Liver (tissue), 9 donors: ENCODE data around the gene TRIO. TPM values are rescaled to one million over a fixed set of nuclear protein-coding genes. Genes with fewer than 3 reads are reported as not detected.

Experiments
- DNase-seq: peaks from one replicate; pipeline ENCODE4 v3.0.0-alpha.2; 2017; ENCODE audit warnings: low spot score
- H3K27ac ChIP-seq, 2 donors: one replicate each; pipeline ENCODE4 v1.7.0; 2013; ENCODE audit warnings: inconsistent platforms in 2 of 2, low read length in 2 of 2, control low read depth in 1 of 2, low read depth in 1 of 2, mild to moderate bottlenecking in 1 of 2
- H3K27me3 ChIP-seq, 4 donors: one replicate each; pipeline versions ENCODE4 v1.6.1 to v1.7.0; 2013; ENCODE audit warnings: low read length in 3 of 4, inconsistent platforms in 1 of 4, mild to moderate bottlenecking in 1 of 4, moderate library complexity in 1 of 4; ENCODE audit not compliant: control insufficient read depth in 4 of 4, insufficient read depth in 4 of 4
- H3K36me3 ChIP-seq, 4 donors: one replicate each; pipeline versions ENCODE4 v1.6.1 to v1.7.0; 2013; ENCODE audit warnings: low read length in 3 of 4, mild to moderate bottlenecking in 3 of 4, low read depth in 1 of 4, moderate library complexity in 1 of 4; ENCODE audit not compliant: control insufficient read depth in 4 of 4, insufficient read depth in 3 of 4
- H3K4me1 ChIP-seq, 4 donors: one replicate each; pipeline versions ENCODE4 v1.6.1 to v1.7.0; 2013; ENCODE audit warnings: low read length in 3 of 4, mild to moderate bottlenecking in 3 of 4, moderate library complexity in 1 of 4; ENCODE audit not compliant: control insufficient read depth in 4 of 4, insufficient read depth in 4 of 4
- H3K4me3 ChIP-seq, 3 donors: one replicate each; pipeline versions ENCODE4 v1.6.1 to v1.7.0; 2013; ENCODE audit warnings: low read length in 3 of 3, control low read depth in 1 of 3, low read depth in 1 of 3, mild to moderate bottlenecking in 1 of 3
- H3K9ac ChIP-seq, 2 donors: one replicate each; pipeline ENCODE4 v1.7.0; 2013; ENCODE audit warnings: low read length in 2 of 2, mild to moderate bottlenecking in 2 of 2, moderate library complexity in 2 of 2, control low read depth in 1 of 2, low read depth in 1 of 2
- H3K9me3 ChIP-seq, 4 donors: one replicate each; pipeline versions ENCODE4 v1.6.1 to v1.7.0; 2013; ENCODE audit warnings: low read length in 3 of 4; ENCODE audit not compliant: control insufficient read depth in 4 of 4
- ATF3 ChIP-seq: IDR thresholded peaks from 2 replicates; pipeline ENCODE4 v1.6.1; 2016; ENCODE audit warnings: antibody characterized with exemption
- EGR1 ChIP-seq, 2 donors: IDR thresholded peaks; 2 replicates each; pipeline ENCODE4 v1.6.1; 2016 to 2018; ENCODE audit warnings: antibody characterized with exemption in 2 of 2, low read depth in 2 of 2
- FOXA1 ChIP-seq: IDR thresholded peaks from 2 replicates; pipeline ENCODE4 v1.6.1; 2016; ENCODE audit warnings: antibody characterized with exemption
- FOXA2 ChIP-seq: IDR thresholded peaks from 2 replicates; pipeline ENCODE4 v1.6.1; 2016; ENCODE audit warnings: antibody characterized with exemption
- GABPA ChIP-seq, 2 donors: IDR thresholded peaks in 1 of 2; conservative IDR thresholded peaks in 1 of 2; 2 replicates each; pipeline ENCODE4 v1.6.1; 2016; ENCODE audit warnings: antibody characterized with exemption in 2 of 2, mild to moderate bottlenecking in 1 of 2, moderate library complexity in 1 of 2
- HNF4A ChIP-seq, 2 donors: conservative IDR thresholded peaks; 2 replicates each; pipeline ENCODE4 v1.6.1; 2016; ENCODE audit warnings: antibody characterized with exemption in 2 of 2, mild to moderate bottlenecking in 2 of 2
- JUND ChIP-seq, 2 donors: IDR thresholded peaks; 2 replicates each; pipeline ENCODE4 v1.6.1; 2016; ENCODE audit warnings: antibody characterized with exemption in 2 of 2
- RXRA ChIP-seq, 2 donors: IDR thresholded peaks; 2 replicates each; pipeline ENCODE4 v1.6.1; 2017 to 2018; ENCODE audit warnings: antibody characterized with exemption in 2 of 2, mild to moderate bottlenecking in 1 of 2
- YY1 ChIP-seq: IDR thresholded peaks from 2 replicates; pipeline ENCODE4 v1.6.1; 2016; ENCODE audit warnings: antibody characterized with exemption, mild to moderate bottlenecking
- WGBS: extraction: QIAGEN DNeasy Blood & Tissue Kit; methylation state at CpG from one replicate; pipeline ENCODE4 v1.1.7; 2013; 5-methylcytosine and 5-hydroxymethylcytosine counted together
- polyA plus RNA-seq, 2 donors: library from polyadenylated mRNA; stranded (reverse) in 1 of 2; unstranded in 1 of 2; fragments of 200-250 nt in 1 of 2; fragments of >200 nt in 1 of 2; fragmentation: Nextera tagmentation in 1 of 2; extraction: Ambion mirVana in 1 of 2; gene quantifications; one replicate each; pipeline versions ENCODE4 v1.2.1 to v1.2.3, GENCODE V29; 2013 to 2015
- total RNA-seq, 2 donors: library from RNA; depleted of rRNA; stranded (reverse); fragments of >200 nt; gene quantifications; one replicate each; pipeline ENCODE4 v1.2.3, GENCODE V29; 2014
- TF ChIP-seq, protein P1 (sequence below): IDR thresholded peaks from 2 replicates; pipeline ENCODE4 v1.6.1; 2016; ENCODE audit warnings: antibody characterized with exemption, mild to moderate bottlenecking
- TF ChIP-seq, protein P2 (sequence below): IDR thresholded peaks from 2 replicates; pipeline ENCODE4 v1.6.1; 2016; ENCODE audit warnings: antibody characterized with exemption
- donor health status: healthy.
- donor health status: healthy.
- donor health status: healthy.
- donor health status: healthy.
- donor health status: healthy.

TRIO gene
- total and polyA plus RNA-seq, 4 donors = 8.5 to 86.2 (median 16.0) TPM

DNA sequence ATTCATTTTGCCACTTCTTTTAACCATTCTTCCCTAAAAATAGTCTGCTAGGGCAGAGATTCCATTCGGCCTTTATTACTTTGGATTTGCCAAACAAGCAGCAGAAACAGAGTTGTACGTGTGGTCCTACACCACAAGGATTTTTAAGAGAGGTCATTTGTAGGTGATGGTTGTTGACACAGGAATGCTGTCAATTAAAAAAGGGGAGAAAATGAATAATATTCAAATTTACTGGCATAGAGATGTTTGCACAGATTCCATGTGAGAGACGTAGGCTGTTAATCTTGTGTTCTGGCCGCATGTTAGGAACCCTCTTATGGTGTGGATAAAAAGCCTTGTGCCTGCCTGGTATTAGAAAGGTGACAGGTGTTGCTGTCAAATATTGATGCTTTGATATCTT is 34.9 kb downstream of the TRIO start:
- peaks cover 5 to 35% (median 22%) of the 10 kb centered on the region in 4 donors for H3K4me1 ChIP-seq

DNA sequence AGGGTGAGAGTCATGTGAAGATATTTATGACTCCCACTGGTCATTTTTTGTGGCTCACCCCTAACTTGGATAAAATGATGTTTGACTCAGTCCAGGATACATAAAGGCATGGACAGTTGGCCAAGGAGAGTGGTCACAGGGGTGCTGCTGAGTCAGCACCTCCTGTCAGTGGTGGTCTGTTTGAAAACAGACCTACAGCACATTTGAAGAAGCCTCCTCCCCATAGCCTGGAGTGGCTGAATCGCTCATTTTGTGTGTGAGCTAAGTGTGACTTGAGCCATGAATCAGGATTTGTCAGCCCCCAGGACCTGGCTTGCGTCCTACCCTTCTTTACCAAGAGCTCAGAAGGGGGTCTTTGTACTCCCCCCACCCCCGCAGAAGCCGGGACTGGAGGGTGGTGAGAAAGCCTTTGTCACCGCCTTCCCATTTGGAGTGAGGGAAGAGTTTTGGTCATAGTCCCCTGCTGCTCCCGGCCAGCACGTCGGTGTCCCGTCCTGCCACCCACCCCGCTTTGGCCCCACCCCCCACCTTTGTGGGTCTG is 35.6 kb downstream of the TRIO start:
- no peaks in the 10 kb centered on the region for H3K27me3 ChIP-seq
- TF ChIP-seq, protein P1, sequence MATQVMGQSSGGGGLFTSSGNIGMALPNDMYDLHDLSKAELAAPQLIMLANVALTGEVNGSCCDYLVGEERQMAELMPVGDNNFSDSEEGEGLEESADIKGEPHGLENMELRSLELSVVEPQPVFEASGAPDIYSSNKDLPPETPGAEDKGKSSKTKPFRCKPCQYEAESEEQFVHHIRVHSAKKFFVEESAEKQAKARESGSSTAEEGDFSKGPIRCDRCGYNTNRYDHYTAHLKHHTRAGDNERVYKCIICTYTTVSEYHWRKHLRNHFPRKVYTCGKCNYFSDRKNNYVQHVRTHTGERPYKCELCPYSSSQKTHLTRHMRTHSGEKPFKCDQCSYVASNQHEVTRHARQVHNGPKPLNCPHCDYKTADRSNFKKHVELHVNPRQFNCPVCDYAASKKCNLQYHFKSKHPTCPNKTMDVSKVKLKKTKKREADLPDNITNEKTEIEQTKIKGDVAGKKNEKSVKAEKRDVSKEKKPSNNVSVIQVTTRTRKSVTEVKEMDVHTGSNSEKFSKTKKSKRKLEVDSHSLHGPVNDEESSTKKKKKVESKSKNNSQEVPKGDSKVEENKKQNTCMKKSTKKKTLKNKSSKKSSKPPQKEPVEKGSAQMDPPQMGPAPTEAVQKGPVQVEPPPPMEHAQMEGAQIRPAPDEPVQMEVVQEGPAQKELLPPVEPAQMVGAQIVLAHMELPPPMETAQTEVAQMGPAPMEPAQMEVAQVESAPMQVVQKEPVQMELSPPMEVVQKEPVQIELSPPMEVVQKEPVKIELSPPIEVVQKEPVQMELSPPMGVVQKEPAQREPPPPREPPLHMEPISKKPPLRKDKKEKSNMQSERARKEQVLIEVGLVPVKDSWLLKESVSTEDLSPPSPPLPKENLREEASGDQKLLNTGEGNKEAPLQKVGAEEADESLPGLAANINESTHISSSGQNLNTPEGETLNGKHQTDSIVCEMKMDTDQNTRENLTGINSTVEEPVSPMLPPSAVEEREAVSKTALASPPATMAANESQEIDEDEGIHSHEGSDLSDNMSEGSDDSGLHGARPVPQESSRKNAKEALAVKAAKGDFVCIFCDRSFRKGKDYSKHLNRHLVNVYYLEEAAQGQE = no peak
- TF ChIP-seq HNF4A (conservative IDR thresholded peaks at IDR 0.05) (no peak), GABPA (IDR thresholded peaks at IDR 0.05 in 1 of 2, conservative IDR thresholded peaks at IDR 0.05 in 1 of 2) (no peak), ATF3 (no peak), YY1 (no peak)
- TF ChIP-seq, protein P2, sequence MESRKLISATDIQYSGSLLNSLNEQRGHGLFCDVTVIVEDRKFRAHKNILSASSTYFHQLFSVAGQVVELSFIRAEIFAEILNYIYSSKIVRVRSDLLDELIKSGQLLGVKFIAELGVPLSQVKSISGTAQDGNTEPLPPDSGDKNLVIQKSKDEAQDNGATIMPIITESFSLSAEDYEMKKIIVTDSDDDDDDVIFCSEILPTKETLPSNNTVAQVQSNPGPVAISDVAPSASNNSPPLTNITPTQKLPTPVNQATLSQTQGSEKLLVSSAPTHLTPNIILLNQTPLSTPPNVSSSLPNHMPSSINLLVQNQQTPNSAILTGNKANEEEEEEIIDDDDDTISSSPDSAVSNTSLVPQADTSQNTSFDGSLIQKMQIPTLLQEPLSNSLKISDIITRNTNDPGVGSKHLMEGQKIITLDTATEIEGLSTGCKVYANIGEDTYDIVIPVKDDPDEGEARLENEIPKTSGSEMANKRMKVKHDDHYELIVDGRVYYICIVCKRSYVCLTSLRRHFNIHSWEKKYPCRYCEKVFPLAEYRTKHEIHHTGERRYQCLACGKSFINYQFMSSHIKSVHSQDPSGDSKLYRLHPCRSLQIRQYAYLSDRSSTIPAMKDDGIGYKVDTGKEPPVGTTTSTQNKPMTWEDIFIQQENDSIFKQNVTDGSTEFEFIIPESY = no peak
- no peaks in the 10 kb centered on the region for H3K36me3 ChIP-seq
- peaks cover 6 to 39% (median 23%) of the 10 kb centered on the region in 4 donors for H3K4me1 ChIP-seq
- H3K27ac ChIP-seq = no peak overlapping the region
- 66% methylated on average over 10 of the region's 10 CpGs for WGBS
- no peak for DNase-seq
- H3K4me3 ChIP-seq = no peak overlapping the region
- H3K9me3 ChIP-seq = no peaks in the 10 kb centered on the region
- H3K9ac ChIP-seq = no peak overlapping the region

More for the DNA sequence above, 34.9 kb downstream of the TRIO start:
- no peaks in the 10 kb centered on the region for H3K27me3 ChIP-seq
- TF ChIP-seq, protein P1 = no peak
- no peak for TF ChIP-seq HNF4A (conservative IDR thresholded peaks at IDR 0.05)
- no peak for TF ChIP-seq EGR1 (IDR thresholded peaks at IDR 0.05; ENCODE audit: low read depth in 2 of 2)
- TF ChIP-seq RXRA (IDR thresholded peaks at IDR 0.05) = no peak
- no peak for TF ChIP-seq FOXA2
- TF ChIP-seq FOXA1 = no peak
- no peak for TF ChIP-seq JUND (IDR thresholded peaks at IDR 0.05)
- H3K4me3 ChIP-seq = no peak overlapping the region
- H3K9me3 ChIP-seq = no peaks in the 10 kb centered on the region
- H3K27ac ChIP-seq = no peak overlapping the region
- H3K9ac ChIP-seq = no peak overlapping the region
- no peak for DNase-seq
- WGBS = 85% methylated on average over 4 of the region's 4 CpGs
- H3K36me3 ChIP-seq = no peaks in the 10 kb centered on the region
